HG03280 (cell line): Measurements from ENCODE around the gene LCE4A.

Source experiments
- ATAC-seq: cut with Tn5 transposase; IDR thresholded peaks from one replicate; pipeline ENCODE4 v1.9.1; 2021; ENCODE audit warnings: mild to moderate bottlenecking, moderate library complexity; ENCODE audit not compliant: unreplicated experiment

Gene LCE4A

GRCh38 chr1:152745289-152745704 is 37.3 kb downstream of the LCE4A start:
- ATAC-seq, result no peak

- ATAC-seq, result no peak
Observed at GRCh38 chr1:152745765-152746444, 37.9 kb downstream of the LCE4A start.

DNA sequence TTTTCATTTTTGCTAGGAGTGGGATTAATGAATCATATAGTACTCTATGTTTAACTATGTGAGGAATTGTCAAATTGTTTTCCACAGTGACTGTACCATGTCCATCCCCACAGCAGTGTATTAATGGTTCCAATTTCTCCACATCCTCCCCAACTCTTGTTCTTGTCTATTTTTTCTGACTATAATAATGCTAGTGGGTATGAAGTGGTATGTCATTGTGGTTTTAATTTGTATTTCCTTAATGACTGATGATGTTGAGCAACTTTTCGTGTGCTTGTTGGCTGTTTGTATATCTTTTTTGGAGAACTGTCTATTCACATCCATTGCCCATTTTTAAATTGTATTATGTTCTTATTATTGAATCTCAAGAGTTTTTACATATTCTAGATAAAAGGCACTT is 39.9 kb downstream of the LCE4A start:
- no peak for ATAC-seq

DNA sequence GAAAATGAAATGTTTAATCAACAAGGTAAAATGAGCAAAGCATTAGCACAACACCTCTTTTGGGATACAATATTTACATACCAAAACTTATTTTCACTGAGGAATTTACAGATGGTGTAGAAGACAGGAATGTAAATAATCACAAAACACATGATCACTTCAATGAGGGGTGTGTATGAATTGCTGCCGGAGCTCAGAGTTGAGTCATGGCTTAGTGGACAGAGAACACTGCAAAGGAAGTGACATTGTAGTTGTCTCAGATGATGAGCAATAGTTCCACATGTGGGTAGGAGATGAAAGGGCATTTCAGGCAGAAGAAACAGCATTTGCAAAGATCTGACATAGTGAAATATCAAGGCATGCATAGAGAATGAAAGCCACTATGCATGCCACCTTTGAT is 44.3 kb downstream of the LCE4A start:
- ATAC-seq, result no peak

- no peak for ATAC-seq
Observed at GRCh38 chr1:152753586-152753985, 45.6 kb downstream of the LCE4A start.

GRCh38 chr1:152756872-152757271 is 48.9 kb downstream of the LCE4A start:
- ATAC-seq, result no peak

GRCh38 chr1:152757747-152758146 is 49.8 kb downstream of the LCE4A start, which contains the start of gene KPRP:
KPRP (plus strand) TSS chr1:152758025; CDS start chr1:152759589, 1,564 bp downstream.
- ATAC-seq, result no peak

GRCh38 chr1:152758636-152759035 is 50.7 kb downstream of the LCE4A start:
- ATAC-seq, result no peak
